ENCODE measurements around the gene TSEN54.

Gene TSEN54

DNA sequence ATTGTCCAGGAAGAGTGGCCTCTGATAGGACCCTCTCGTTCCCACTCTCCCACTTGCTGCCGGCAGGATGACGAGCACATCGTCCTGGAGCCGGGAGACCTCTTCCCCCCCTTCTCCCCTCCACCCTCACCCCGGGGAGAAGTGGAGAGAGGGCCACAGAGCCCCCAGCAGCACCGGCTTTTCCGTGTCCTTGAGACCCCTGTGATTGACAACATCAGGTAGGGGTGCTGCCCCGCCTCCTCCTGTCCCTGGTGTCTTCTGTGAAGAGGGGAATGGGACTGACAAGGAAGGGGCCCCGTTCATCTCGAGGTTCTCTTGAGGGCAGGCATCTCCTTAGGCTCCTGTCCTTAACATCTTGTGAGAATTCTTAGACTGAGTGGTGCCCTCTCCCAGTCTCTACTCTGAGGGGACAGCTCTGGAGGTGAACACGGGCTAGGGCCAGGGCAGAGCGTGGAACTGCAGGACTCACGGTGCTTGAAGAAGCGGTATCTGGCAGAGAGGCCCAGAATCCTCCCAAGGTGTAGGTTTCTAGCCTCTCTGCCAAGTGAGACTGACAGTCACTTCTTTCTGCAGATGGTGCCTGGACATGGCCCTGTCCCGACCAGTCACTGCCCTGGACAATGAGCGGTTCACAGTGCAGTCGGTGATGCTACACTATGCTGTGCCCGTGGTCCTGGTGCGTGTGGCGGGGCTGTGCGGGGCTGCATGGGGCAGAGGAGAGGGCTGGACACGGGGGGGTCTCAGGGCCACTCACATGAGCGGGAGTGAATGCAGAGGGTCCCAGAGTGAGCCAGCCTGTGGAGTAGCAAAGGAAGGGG lies 27.4 kb upstream of the TSEN54 start:
- DNase-seq (ENCODE audit: low read depth) = no peak

DNA sequence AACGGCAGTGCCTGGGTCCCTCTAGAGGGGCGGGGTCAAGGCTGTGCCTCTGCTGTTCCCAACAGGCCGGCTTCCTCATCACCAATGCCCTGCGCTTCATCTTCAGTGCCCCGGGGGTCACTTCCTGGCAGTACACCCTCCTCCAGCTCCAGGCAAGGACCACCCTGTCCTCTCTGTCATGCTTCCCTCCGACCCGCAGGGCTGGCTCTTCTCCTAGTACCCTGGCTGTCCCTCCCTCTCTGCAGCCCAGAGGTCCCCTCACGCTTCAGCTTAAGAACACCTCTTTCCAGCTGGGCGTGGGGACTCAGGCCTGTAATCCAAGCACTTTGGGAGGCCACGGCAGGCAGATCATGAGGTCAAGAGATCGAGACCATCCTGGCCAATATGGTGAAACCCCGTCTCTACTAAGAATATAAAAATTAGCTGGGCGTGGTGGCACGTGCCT lies 26.8 kb upstream of the TSEN54 start:
- no peak for DNase-seq (ENCODE audit: low read depth)

DNA sequence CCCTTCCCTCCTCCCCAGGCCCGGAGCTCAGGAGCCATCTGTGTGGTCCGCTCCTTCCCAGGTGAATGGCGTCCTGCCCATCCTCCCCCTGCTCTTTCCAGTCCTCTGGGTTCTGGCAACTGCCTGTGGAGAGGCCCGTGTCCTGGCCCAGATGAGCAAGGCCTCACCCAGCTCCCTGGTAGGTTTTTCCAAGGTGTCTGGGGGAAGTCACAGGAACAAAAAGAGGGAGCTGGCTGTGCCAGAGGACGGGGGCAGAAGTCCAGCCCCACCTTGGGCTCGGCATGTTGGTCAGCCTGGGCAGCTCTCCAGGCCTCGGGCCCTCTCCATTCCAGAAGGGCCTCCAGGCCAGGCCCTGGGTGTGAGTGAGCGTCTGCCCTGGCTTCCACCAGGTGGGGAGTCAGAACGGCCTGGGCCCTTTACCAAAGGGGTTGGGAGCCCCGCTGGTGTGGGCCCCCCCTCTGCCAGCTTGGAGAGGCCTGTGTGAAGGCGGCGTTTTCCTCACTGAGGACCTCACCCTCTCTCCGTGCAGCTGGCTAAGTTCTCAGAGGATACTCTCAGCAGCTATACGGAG lies 26.1 kb upstream of the TSEN54 start:
- no peak for DNase-seq (ENCODE audit: low read depth)

DNA sequence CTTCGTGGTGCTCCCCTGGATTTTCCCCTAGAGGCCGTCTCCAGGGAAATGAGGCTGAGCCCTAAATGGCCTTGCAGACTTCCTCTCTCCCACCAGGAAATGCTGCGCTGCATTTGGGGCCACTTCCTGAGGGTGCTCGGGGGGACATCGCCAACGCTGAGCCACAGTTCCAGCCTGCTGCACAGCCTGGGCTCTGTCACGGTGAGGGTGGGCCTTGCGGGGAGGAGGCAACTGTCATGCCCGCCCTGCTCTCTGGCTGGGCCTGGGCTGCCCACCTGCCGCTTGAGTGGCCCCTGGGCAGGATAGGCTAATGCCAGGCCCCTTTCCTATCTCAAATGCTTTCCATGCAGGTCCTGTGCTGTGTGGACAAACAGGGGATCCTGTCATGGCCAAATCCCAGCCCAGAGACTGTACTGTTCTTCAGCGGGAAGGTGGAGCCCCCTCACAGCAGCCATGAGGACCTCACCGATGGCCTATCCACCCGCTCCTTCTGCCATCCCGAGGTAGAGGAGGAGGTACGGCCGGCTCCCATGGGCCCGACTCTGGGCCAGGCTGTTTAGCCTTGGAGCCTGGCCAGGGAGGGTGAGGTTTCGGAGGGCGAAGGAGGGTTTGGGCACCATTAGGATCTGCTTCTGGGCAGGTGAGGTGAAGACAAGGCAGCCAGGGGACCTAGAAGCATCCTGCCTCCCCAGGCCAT lies 25.2 kb upstream of the TSEN54 start:
- no peak for DNase-seq (ENCODE audit: low read depth)

DNA sequence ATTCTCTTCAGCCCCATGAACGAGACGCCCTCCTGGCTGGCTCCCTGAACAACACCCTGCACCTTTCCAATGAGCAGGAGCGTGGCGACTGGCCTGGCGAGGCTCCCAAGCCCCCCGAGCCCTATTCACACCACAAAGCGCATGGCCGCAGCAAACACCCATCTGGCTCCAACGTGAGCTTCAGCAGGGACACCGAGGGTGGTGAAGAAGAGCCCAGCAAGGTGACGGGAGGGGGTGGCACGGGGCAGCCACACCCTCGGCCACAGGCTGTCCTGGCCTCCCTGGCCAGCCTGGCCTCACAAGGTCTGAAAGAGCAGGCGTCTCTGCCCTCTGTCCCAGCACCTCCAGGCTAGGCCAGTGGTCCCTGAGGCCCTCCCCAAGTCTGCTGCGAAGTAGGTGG lies 24.6 kb upstream of the TSEN54 start:
- DNase-seq (ENCODE audit: low read depth) = no peak

DNA sequence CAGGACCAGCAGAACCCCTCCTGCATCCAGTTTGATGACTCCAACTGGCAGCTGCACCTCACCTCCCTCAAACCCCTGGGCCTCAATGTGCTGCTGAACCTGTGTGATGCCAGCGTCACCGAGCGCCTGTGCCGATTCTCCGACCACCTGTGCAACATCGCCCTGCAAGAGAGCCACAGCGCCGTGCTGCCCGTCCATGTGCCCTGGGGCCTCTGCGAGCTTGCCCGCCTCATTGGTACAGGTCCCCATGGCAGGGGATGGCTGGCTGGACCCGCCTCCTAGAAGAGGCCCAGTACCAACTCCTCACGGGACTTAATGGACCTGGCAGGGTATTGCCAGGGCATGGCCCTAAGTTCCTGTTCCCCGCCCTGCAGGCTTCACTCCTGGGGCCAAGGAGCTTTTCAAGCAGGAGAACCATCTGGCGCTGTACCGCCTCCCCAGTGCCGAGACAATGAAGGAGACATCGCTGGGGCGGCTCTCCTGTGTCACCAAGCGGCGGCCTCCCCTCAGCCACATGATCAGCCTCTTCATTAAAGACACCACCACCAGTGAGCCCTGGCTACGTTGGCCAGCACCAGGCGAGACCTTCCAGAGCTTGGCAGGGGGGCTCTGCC lies 23.7 kb upstream of the TSEN54 start:
- DNase-seq (ENCODE audit: low read depth) = no peak

DNA sequence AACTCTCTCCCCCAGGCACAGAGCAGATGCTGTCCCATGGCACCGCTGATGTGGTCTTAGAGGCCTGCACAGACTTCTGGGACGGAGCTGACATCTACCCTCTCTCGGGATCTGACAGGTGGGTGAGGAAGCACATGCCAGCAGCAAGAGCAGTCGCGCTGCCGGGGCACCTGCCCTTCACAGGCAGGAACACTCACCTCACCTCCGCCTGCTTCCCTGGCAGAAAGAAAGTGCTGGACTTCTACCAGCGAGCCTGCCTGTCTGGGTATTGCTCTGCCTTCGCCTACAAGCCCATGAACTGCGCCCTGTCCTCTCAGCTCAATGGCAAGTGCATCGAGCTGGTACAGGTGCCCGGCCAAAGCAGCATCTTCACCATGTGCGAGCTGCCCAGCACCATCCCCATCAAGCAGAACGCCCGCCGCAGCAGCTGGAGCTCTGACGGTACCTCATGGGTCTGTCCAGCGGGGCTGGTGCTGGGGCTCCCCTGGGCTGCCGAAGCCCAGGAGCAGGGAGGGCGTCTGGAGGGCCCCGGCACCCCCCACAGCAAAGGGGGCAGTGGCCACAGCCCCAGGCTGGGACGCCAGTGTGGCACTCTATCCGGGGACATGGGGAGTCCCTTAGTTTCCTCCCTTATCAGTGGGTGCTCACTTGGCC lies 22.7 kb upstream of the TSEN54 start:
- DNase-seq (ENCODE audit: low read depth) = no peak

DNA sequence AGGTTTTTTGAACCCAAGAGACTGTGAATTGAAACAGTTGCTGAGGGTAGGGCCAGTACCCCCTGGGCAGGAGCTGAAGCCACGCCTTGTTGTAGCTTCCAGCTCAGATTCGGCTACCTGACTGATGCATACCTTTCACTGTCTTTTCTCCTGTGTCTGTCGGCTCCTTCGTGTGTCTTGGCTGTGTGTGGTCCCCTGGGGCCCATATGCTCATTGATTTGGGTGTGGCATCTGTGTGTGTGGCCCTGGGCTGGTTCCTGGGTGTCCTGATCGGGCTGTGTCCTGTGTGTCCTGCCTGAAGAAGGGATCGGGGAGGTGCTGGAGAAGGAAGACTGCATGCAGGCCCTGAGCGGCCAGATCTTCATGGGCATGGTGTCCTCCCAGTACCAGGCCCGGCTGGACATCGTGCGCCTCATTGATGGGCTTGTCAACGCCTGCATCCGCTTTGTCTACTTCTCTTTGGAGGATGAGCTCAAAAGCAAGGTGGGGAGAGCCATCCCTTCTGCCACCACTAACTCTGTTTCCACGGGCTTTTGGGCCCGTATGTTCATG lies 21.9 kb upstream of the TSEN54 start:
- no peak for DNase-seq (ENCODE audit: low read depth)

DNA sequence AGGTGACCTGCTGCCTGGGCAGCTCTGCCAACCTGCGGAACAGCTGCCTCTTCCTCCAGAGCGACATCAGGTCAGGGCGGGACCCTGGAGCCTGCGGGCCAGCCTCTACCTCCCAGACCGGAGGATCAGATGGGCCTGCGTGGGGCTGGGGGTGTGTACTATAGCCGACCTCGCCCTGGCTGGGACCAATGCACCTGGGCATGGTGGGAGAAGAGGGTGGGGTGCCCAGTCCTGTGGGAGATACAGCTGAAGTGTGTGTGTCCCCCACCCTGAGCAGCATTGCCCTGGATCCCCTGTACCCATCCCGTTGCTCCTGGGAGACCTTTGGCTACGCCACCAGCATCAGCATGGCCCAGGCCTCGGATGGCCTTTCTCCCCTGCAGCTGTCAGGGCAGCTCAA lies 20.3 kb upstream of the TSEN54 start:
- DNase-seq (ENCODE audit: low read depth) = no peak

DNA sequence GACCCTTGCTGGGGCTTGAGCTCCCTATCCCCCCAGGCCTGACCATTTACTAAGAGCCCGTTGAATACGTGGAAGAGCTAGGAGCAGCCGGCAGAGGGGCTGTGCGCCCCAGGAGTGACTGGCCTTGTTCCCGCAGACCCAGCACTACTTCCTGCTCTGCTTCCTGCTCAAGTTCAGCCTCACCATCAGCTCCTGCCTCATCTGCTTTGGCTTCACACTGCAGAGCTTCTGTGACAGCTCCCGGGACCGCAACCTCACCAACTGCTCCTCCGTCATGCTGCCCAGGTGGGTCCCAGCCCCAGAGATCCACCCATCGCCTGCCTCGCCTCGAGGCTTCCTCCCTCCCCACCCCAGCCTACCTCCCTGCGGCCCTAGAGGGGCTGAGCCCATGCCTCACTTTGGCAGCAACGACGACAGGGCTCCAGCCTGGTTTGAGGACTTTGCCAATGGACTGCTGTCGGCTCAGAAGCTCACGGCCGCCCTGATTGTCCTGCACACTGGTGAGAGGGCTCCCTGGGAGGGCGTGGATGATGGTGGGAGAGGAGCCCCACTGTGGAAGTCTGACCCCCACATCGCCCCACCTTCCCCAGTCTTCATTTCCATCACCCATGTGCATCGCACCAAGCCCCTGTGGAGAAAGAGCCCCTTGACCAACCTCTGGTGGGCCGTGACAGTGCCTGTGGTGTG lies 18.1 kb upstream of the TSEN54 start:
- DNase-seq (ENCODE audit: low read depth) = no peak

DNA sequence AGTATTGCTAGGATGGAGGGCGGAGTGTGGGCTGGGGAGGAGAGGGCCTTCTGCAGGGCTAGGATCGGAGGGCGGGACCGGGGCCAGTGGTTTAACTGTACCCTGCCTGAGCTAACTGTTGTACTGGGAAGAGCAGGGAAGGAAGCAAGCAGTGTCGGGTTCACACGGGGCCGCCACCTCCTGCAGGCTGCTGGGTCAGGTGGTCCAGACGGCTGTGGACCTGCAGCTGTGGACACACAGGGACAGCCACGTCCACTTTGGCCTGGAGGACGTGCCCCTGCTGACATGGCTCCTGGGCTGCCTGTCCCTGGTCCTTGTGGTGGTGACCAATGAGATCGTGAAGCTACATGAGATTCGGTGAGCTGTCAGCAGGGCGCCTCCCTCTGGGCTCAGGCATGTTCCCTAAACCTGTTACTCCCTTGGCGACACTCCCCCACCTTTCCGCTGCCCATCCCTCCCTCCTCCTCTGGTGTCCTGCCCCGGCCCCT lies 17.6 kb upstream of the TSEN54 start:
- DNase-seq (ENCODE audit: low read depth) = no peak

DNA sequence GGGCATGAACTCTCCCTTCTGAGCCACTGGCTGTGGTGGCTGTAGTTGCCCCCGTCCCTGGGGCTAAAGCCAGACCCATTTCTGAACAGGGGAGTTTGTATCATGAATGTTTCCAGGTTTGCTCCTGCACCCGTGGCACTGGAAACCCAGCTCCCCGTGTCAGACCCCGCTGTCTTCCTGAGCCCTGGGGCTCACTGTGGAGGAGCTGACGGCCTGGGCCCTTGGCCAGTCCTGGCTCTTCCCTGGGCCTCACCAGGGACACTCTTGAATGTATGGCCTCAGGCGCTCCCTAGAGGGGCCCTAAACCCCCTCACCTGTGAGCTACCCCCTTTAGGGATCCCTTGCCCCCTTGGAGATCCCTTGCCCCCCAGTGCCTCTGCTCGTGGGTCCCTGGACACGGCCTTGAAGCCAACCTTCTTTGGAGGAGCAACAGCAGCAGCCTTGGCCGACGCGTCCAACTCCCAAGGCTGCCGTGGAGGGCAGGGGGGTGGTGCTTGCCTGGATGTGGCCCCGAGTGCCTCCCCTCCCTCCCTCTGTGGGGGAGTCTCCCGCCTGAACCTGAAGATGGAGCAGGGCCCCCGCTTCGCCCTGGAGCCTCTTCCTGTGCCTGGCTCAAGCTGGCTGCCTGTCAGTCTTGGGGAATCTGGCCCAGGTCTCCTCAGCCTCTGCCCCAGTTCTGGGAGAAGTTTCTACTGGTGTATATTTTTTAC lies 16.9 kb upstream of the TSEN54 start:
- no peak for DNase-seq (ENCODE audit: low read depth)

DNA sequence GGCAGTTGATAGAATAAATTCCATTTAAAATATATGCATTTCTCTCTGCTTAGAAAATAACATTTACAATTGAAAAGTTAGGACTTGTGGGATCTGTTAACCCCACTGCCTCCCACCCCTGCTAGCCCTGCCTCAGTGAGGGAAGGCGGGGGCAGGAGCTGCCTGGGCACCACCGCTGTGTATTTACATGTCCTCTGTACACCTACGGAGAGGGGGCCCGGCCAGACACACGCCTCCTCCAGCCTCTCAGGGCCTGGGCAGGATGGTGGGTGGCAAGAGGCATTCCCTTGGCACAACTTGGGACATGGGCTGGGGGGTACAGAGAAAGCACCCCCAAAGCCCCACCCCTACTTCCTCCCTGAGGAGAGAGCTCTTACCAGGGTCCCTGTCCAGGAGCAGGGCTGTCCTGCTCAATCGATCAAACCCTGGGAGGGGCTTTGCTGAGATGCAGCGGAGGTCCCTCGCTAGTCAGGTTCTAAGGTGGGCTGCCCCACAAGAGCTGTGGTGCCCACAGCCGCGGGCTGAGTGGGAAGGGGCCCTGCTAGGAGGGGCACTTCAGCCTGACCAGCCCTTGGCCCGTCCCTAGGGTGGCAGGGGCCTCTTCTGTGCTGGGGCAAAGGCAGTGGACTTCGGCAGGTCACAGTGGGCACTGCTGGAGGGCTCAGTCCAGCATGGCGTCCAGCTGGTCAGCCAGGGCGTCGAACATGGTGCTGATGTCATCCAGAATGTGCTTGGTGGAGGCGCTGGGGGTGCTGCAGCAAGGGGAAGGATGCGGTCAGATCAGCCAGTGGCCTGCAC lies 15.7 kb upstream of the TSEN54 start:
- DNase-seq (ENCODE audit: low read depth) = no peak

DNA sequence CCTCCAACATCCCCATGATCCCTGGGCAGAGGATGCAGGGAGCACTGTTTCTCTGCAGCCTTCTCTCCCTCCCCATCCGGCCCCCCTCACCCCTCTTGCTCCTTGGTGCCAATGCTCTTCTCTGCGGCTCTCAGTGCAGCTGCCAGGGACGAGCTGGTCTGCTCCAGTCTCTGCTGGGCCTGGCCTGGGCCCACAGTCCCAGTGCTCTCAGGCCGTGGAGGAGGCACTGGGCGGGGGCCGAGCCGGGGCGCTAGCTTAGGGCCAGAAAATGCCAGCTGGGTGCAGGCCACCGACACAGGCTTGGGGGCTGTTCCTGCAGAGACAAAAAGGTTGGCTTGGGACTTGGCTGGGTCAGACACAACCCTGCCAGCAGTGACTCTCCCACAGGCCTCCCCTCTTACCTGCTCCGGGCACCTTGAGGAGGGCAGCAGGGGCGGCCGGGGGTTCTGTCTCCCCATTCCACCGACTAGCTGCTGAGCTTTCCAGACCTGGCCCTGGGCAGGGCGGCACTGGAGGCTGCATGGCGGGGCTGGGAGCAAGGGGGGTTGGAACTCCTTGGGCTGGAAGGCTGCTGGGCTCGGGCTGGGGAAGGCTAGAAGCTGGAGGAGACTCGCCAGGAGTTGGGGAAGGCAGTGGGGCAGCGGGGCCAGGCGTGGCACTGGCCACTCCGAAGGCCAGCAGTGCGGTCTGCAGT lies 14.8 kb upstream of the TSEN54 start:
- no peak for DNase-seq (ENCODE audit: low read depth)

DNA sequence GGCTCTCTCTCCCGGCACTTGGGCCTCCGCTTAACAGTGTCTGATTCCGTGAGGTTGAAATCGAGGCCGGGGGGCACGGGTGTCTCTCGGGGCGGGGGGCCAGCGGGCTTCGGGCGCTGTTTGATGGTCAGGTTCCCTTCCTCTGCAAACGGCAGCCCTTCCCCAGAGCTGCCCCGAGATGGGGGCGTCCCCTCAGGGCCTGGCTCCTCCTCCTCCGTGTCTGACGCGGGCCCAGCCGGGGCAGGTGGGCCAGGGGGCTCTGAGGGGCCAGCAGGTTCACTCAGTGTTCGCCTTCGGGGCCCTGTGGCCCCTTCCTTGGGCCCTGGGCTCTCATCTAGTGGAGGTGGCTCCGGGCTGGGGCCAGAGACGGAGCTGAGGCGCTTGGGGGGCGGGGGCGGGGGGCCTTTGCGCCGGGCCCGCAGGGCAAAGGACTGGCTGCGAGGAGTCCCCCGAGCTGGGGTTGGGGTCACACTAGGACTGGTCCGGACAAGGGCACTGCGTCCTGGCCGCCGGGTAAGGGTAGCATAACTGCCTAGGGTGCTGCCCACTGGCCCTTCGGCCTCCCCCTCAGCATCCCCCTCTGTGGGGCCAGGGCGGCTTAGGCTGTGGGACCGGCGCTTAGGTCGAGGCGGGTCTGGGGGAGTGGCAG lies 14.1 kb upstream of the TSEN54 start:
- DNase-seq (ENCODE audit: low read depth) = no peak

DNA sequence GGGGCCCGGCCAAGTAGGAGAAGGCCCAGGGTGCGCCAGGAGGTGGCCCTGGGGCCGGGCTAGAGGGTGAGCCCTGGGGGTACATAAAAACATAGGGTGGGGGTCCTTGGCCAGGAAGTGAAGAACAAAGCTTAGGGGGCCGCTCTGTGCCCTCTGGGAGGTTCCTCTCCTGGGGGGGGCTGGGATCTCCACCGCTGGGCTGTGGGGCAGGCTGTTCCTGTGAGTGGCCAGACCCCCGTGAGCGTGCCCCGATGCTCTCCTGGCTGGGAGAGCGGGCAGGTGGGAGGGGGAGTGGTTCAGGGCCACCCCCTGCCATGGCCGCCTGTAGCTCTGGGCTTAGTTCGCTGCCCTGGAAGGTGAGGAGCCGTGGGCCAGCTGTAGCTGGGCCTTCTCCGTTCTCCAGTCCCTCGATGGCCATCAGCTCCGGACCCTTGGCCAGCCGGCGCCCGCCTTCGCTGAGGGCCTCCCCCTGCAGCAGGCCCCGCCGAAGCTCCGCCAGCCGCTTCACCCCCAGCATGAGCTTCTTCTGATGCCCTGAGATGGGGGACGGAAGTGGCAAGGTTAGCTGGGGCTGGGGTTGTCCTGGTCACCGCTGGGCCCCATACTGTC lies 13.5 kb upstream of the TSEN54 start:
- no peak for DNase-seq (ENCODE audit: low read depth)

DNA sequence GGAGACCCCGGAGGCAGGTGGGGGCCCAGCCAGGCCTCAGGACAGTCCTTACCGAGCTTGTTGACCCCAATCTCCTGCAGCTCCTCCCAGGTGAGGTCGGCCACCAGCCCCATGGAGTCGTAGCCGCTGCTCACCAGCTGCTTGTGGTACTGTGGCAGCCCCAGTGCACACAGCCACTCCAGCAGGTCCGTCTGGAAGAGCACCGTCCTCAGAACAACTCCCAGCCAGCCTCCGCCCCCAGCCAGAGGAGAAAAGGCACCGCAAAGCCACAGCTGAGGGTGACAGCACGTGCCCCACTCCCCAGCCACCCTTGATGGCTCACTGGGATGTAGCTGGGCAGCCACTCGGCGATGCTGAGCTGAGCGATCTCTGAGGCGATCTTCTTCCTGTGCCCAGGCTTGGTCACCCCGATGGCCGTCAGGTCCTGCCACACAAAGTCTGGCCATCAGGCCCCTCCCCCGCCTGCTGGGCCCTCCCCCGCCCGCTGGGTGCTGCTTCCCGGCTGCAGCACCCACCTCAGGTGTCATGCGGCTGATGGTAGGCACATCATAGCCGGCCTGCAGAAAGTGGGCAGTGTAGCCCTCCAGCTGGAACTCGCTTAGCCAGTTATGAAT lies 12.9 kb upstream of the TSEN54 start:
- no peak for DNase-seq (ENCODE audit: low read depth)

DNA sequence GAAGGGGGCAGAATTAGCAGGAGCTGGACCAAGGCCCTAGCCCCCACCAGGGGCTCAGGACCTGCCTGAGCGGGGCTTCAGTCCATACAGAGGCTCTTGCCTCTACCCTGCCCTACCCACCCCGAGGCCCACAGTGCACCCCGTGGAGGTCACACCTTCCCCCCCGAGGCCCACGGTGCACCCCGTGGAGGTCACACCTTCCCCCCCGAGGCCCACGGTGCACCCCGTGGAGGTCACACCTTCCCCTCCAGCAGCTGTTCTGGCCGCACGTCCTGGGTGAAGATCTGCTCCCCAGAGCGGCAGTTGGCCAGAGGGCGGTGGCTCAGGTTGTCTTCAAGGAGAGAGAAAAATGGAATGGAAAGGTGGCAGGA lies 12.4 kb upstream of the TSEN54 start:
- DNase-seq (ENCODE audit: low read depth) = no peak

Measured in fibroblast of the conjunctiva (primary cell).